Stimulated activated naive CD8-positive, alpha-beta T cell treated with anti-CD3 and anti-CD28 coated beads, Interleukin-15, Interleukin-2, amounts not matched to agents 100 ng/mL and 50 ng/mL, for 24 hours (primary cell): ENCODE results near the gene SLC6A6.
A peak's percentile ranks its signal among the peaks of the same experiment; 100 is the strongest.

Experiments used
- H3K27ac Mint-ChIP-seq: one replicate; pipeline ENCODE4 v1.8.0; 2021; ENCODE audit warnings: mild to moderate bottlenecking, mixed read lengths
- H3K27me3 Mint-ChIP-seq: one replicate; pipeline ENCODE4 v1.8.0; 2021; ENCODE audit warnings: mixed read lengths
- H3K36me3 Mint-ChIP-seq: one replicate; pipeline ENCODE4 v1.8.0; 2021; ENCODE audit warnings: low read depth, mixed read lengths
- H3K4me1 Mint-ChIP-seq: one replicate; pipeline ENCODE4 v1.8.0; 2021; ENCODE audit warnings: low read depth, mixed read lengths
- H3K4me3 Mint-ChIP-seq: one replicate; pipeline ENCODE4 v1.8.0; 2021; ENCODE audit warnings: mild to moderate bottlenecking, mixed read lengths
- H3K9me3 Mint-ChIP-seq: one replicate; pipeline ENCODE4 v1.8.0; 2021; ENCODE audit warnings: mixed read lengths

The SLC6A6 gene

GRCh38 chr3:14474363-14475081, 72.1 kb downstream of the SLC6A6 start:
- no peaks in the 10 kb centered on the region for H3K27me3 Mint-ChIP-seq
- peaks cover 78% of the 10 kb centered on the region for H3K36me3 Mint-ChIP-seq

GRCh38 chr3:14475621-14476020, 73.2 kb downstream of the SLC6A6 start:
- Mint-ChIP-seq H3K36me3 (peaks cover 78% of the 10 kb centered on the region), H3K9me3 (no peaks in the 10 kb centered on the region), H3K27ac (peak overlapping the region; percentile 52), H3K4me1 (peaks cover 6% of the 10 kb centered on the region), H3K27me3 (no peaks in the 10 kb centered on the region), H3K4me3 (no peak overlapping the region)

More at GRCh38 chr3:14474363-14475081, 72.1 kb downstream of the SLC6A6 start:
- no peak overlapping the region for H3K4me3 Mint-ChIP-seq
- H3K4me1 Mint-ChIP-seq: peaks cover 6% of the 10 kb centered on the region
- H3K9me3 Mint-ChIP-seq: no peaks in the 10 kb centered on the region
- H3K27ac Mint-ChIP-seq: no peak overlapping the region

GRCh38 chr3:14476583-14477265, 74.3 kb downstream of the SLC6A6 start:
- peaks cover 6% of the 10 kb centered on the region for H3K4me1 Mint-ChIP-seq
- H3K27ac Mint-ChIP-seq: peak overlapping the region; percentile 63
- no peaks in the 10 kb centered on the region for H3K27me3 Mint-ChIP-seq
- no peaks in the 10 kb centered on the region for H3K9me3 Mint-ChIP-seq
- no peak overlapping the region for H3K4me3 Mint-ChIP-seq
- H3K36me3 Mint-ChIP-seq: peaks cover 81% of the 10 kb centered on the region

GRCh38 chr3:14477311-14477935, 75.0 kb downstream of the SLC6A6 start:
- no peaks in the 10 kb centered on the region for H3K27me3 Mint-ChIP-seq
- no peaks in the 10 kb centered on the region for H3K9me3 Mint-ChIP-seq
- no peak overlapping the region for H3K27ac Mint-ChIP-seq
- H3K4me3 Mint-ChIP-seq: no peak overlapping the region
- peaks cover 78% of the 10 kb centered on the region for H3K36me3 Mint-ChIP-seq
- peaks cover 1% of the 10 kb centered on the region for H3K4me1 Mint-ChIP-seq

GRCh38 chr3:14478956-14479550, 76.6 kb downstream of the SLC6A6 start:
- Mint-ChIP-seq H3K4me1 (no peaks in the 10 kb centered on the region), H3K9me3 (no peaks in the 10 kb centered on the region), H3K36me3 (peaks cover 74% of the 10 kb centered on the region), H3K27me3 (no peaks in the 10 kb centered on the region), H3K4me3 (no peak overlapping the region), H3K27ac (no peak overlapping the region)

GRCh38 chr3:14479591-14479990, 77.2 kb downstream of the SLC6A6 start:
- peaks cover 75% of the 10 kb centered on the region for H3K36me3 Mint-ChIP-seq
- no peaks in the 10 kb centered on the region for H3K4me1 Mint-ChIP-seq
- no peaks in the 10 kb centered on the region for H3K27me3 Mint-ChIP-seq
- no peaks in the 10 kb centered on the region for H3K9me3 Mint-ChIP-seq
- H3K27ac Mint-ChIP-seq: no peak overlapping the region
- H3K4me3 Mint-ChIP-seq: no peak overlapping the region

GRCh38 chr3:14480207-14481017, 78.0 kb downstream of the SLC6A6 start:
- Mint-ChIP-seq H3K27me3 (no peaks in the 10 kb centered on the region), H3K4me3 (no peak overlapping the region), H3K4me1 (no peaks in the 10 kb centered on the region), H3K9me3 (no peaks in the 10 kb centered on the region), H3K36me3 (peaks cover 80% of the 10 kb centered on the region), H3K27ac (no peak overlapping the region)

GRCh38 chr3:14481018-14481645, 78.7 kb downstream of the SLC6A6 start:
- Mint-ChIP-seq H3K9me3 (no peaks in the 10 kb centered on the region), H3K4me1 (no peaks in the 10 kb centered on the region), H3K36me3 (peaks cover 75% of the 10 kb centered on the region), H3K4me3 (no peak overlapping the region), H3K27ac (no peak overlapping the region), H3K27me3 (no peaks in the 10 kb centered on the region)

GRCh38 chr3:14481646-14482036, 79.2 kb downstream of the SLC6A6 start:
- Mint-ChIP-seq H3K4me1 (no peaks in the 10 kb centered on the region), H3K36me3 (peaks cover 74% of the 10 kb centered on the region), H3K9me3 (no peaks in the 10 kb centered on the region), H3K27ac (no peak overlapping the region), H3K27me3 (no peaks in the 10 kb centered on the region), H3K4me3 (no peak overlapping the region)

- no peaks in the 10 kb centered on the region for H3K4me1 Mint-ChIP-seq
- no peak overlapping the region for H3K4me3 Mint-ChIP-seq
- no peaks in the 10 kb centered on the region for H3K9me3 Mint-ChIP-seq
- no peaks in the 10 kb centered on the region for H3K27me3 Mint-ChIP-seq
- peaks cover 77% of the 10 kb centered on the region for H3K36me3 Mint-ChIP-seq
- no peak overlapping the region for H3K27ac Mint-ChIP-seq
Observed at GRCh38 chr3:14482271-14482721, 79.9 kb downstream of the SLC6A6 start.

GRCh38 chr3:14483286-14483685, 80.9 kb downstream of the SLC6A6 start:
- H3K4me3 Mint-ChIP-seq: no peak overlapping the region
- H3K27ac Mint-ChIP-seq: peak overlapping the region; percentile 32
- H3K4me1 Mint-ChIP-seq: no peaks in the 10 kb centered on the region
- H3K9me3 Mint-ChIP-seq: no peaks in the 10 kb centered on the region
- no peaks in the 10 kb centered on the region for H3K27me3 Mint-ChIP-seq
- peaks cover 69% of the 10 kb centered on the region for H3K36me3 Mint-ChIP-seq

GRCh38 chr3:14484741-14485140, 82.3 kb downstream of the SLC6A6 start:
- Mint-ChIP-seq H3K27ac (no peak overlapping the region), H3K4me3 (no peak overlapping the region), H3K27me3 (no peaks in the 10 kb centered on the region), H3K9me3 (no peaks in the 10 kb centered on the region), H3K4me1 (no peaks in the 10 kb centered on the region), H3K36me3 (peaks cover 56% of the 10 kb centered on the region)

GRCh38 chr3:14485981-14486380, 83.6 kb downstream of the SLC6A6 start:
- Mint-ChIP-seq H3K4me1 (no peaks in the 10 kb centered on the region), H3K27ac (no peak overlapping the region), H3K36me3 (peaks cover 51% of the 10 kb centered on the region), H3K27me3 (no peaks in the 10 kb centered on the region), H3K4me3 (no peak overlapping the region), H3K9me3 (no peaks in the 10 kb centered on the region)

- H3K27me3 Mint-ChIP-seq: no peaks in the 10 kb centered on the region
- peaks cover 46% of the 10 kb centered on the region for H3K36me3 Mint-ChIP-seq
Observed at GRCh38 chr3:14486460-14486859, 84.1 kb downstream of the SLC6A6 start.

More at GRCh38 chr3:14486460-14486859, 84.1 kb downstream of the SLC6A6 start:
- H3K9me3 Mint-ChIP-seq: no peaks in the 10 kb centered on the region
- no peaks in the 10 kb centered on the region for H3K4me1 Mint-ChIP-seq
- no peak overlapping the region for H3K27ac Mint-ChIP-seq
- no peak overlapping the region for H3K4me3 Mint-ChIP-seq
